GM18867 (cell line): Measurements from ENCODE around the gene CHMP2A.
"Not testable (repeated sequence)": the region's sequence is repeated elsewhere in the genome, so short reads cannot be mapped to it uniquely, and the experiment has no call there.

Experiments used
- ATAC-seq: cut with Tn5 transposase; IDR thresholded peaks from one replicate; pipeline ENCODE4 v1.9.1; 2021; ENCODE audit warnings: mild to moderate bottlenecking, moderate library complexity; ENCODE audit not compliant: unreplicated experiment

Gene CHMP2A

GRCh38 chr19:58554494-58555368 lies at the start of gene CHMP2A:
TSS of gene CHMP2A (minus strand) at chr19:58555105. CDS start at chr19:58554212, 893 bp downstream.
- ATAC-seq, result peak; percentile 35

GRCh38 chr19:58586133-58586765 lies 31.3 kb upstream of the CHMP2A start:
- no peak for ATAC-seq

GRCh38 chr19:58585442-58586132 lies 30.7 kb upstream of the CHMP2A start:
- no peak for ATAC-seq

- no peak for ATAC-seq
Observed at GRCh38 chr19:58584498-58585441, 29.9 kb upstream of the CHMP2A start.

- no peak for ATAC-seq
Observed at GRCh38 chr19:58582985-58583384, 28.1 kb upstream of the CHMP2A start.

- peak; percentile 68 for ATAC-seq
Observed at GRCh38 chr19:58581227-58582141, 26.6 kb upstream of the CHMP2A start.

GRCh38 chr19:58579473-58580142 lies 24.7 kb upstream of the CHMP2A start:
- ATAC-seq, result no peak

GRCh38 chr19:58578012-58578925 lies 23.4 kb upstream of the CHMP2A start:
- no peak for ATAC-seq

- ATAC-seq, result not testable (repeated sequence)
Observed at GRCh38 chr19:58577581-58577980, 22.7 kb upstream of the CHMP2A start.

GRCh38 chr19:58575183-58576041 lies 20.5 kb upstream of the CHMP2A start:
- ATAC-seq, result peak; percentile 42

GRCh38 chr19:58573658-58574164 lies 18.8 kb upstream of the CHMP2A start:
- no peak for ATAC-seq

- ATAC-seq, result peak; percentile 52
Observed at GRCh38 chr19:58572818-58573657, 18.1 kb upstream of the CHMP2A start, which contains the start of gene MZF1. TSS of gene MZF1 (minus strand) at chr19:58573335. CDS start at chr19:58571389, 1,946 bp downstream.

GRCh38 chr19:58572026-58572817 lies 17.3 kb upstream of the CHMP2A start:
- no peak for ATAC-seq

- ATAC-seq, result no peak
Observed at GRCh38 chr19:58571575-58571947, 16.7 kb upstream of the CHMP2A start.
